Measurements from ENCODE around the gene PAM.
"Not testable (repeated sequence)": the region's sequence is repeated elsewhere in the genome, so short reads cannot be mapped to it uniquely, and the experiment has no call there.

The PAM gene

GRCh38 chr5:103005276-103005675, 250.2 kb downstream of the PAM start:
- no peak for DNase-seq

GRCh38 chr5:103006921-103007320, 251.8 kb downstream of the PAM start:
- no peak for DNase-seq

- DNase-seq, result no peak
These were observed 255.1 kb downstream of the PAM start for GRCh38 chr5:103010168-103010567.

GRCh38 chr5:103013933-103014552, 258.9 kb downstream of the PAM start:
- no peak for DNase-seq

GRCh38 chr5:103014983-103015382, 259.9 kb downstream of the PAM start:
- DNase-seq, result no peak

GRCh38 chr5:103016167-103016566, 261.1 kb downstream of the PAM start:
- no peak for DNase-seq

GRCh38 chr5:103019804-103020203, 264.7 kb downstream of the PAM start:
- DNase-seq, result no peak

GRCh38 chr5:103021314-103021713, 266.2 kb downstream of the PAM start:
- DNase-seq, result no peak

GRCh38 chr5:103027267-103027666, 272.2 kb downstream of the PAM start:
- no peak for DNase-seq

- DNase-seq, result no peak
These were observed 276.5 kb downstream of the PAM start for GRCh38 chr5:103031607-103032006.

GRCh38 chr5:103033696-103034095, 278.6 kb downstream of the PAM start:
- no peak for DNase-seq

GRCh38 chr5:103034662-103035392, 279.7 kb downstream of the PAM start:
- DNase-seq, result no peak

- DNase-seq, result no peak
These were observed 280.6 kb downstream of the PAM start for GRCh38 chr5:103035701-103036100.

- DNase-seq, result no peak
These were observed 281.5 kb downstream of the PAM start for GRCh38 chr5:103036601-103037000.

- DNase-seq, result no peak
These were observed 282.8 kb downstream of the PAM start for GRCh38 chr5:103037673-103038455.

- DNase-seq, result peak; percentile 13
These were observed 286.1 kb downstream of the PAM start for GRCh38 chr5:103041071-103041676.

- not testable (repeated sequence) for DNase-seq
These were observed 291.6 kb downstream of the PAM start for GRCh38 chr5:103046706-103047105.

- no peak for DNase-seq
These were observed 302.4 kb downstream of the PAM start for GRCh38 chr5:103057208-103058130.

GRCh38 chr5:103059525-103059924, 304.4 kb downstream of the PAM start:
- no peak for DNase-seq

- no peak for DNase-seq
These were observed 305.4 kb downstream of the PAM start for GRCh38 chr5:103060424-103060954.

- no peak for DNase-seq
These were observed 311.2 kb downstream of the PAM start for GRCh38 chr5:103066326-103066725.

- not testable (repeated sequence) for DNase-seq
These were observed 318.4 kb downstream of the PAM start for GRCh38 chr5:103073500-103073899.

Measured in retina (tissue), 1 donor.